H1 (cell line): Measurements from ENCODE around the gene DSCAM. TPM values are rescaled to one million over a fixed set of nuclear protein-coding genes. Genes with fewer than 3 reads are reported as not detected.
A peak's percentile ranks its signal among the peaks of the same experiment; 100 is the strongest.

Experiments
- CTCF ChIA-PET: fragments of 300-600 bp; sonication (Branson Sonifier 250); formaldehyde crosslinking; loops from one replicate; lab custom pipeline; 2021; ENCODE audit not compliant: partially characterized antibody; lab: Charles Lee
- POLR2A ChIA-PET: fragments of 300-600 bp; sonication (Branson Sonifier 250); formaldehyde crosslinking; loops from one replicate; lab custom pipeline; 2021; ENCODE audit warnings: inconsistent platforms; ENCODE audit not compliant: partially characterized antibody; lab: Charles Lee
- DNase-seq, 2 experiments: peaks; one replicate each; pipeline versions ENCODE4 v3.0.0 to v3.0.0-alpha.2; 2010 to 2022; ENCODE audit warnings: low spot score in 2 of 2, low read depth in 1 of 2, mixed read lengths in 1 of 2
- FAIRE-seq: peaks from 2 replicates; lab custom pipeline; 2011; peaks lifted over from hg19 to GRCh38; lab: Jason Lieb, UNC
- H2AFZ ChIP-seq: 2 replicates; pipeline ENCODE4 v1.8.1; 2012; ENCODE audit warnings: low read length, inconsistent platforms
- H2AK5ac ChIP-seq: 2 replicates; pipeline ENCODE4 v1.6.1; 2013; ENCODE audit warnings: low read depth, low read length
- H2BK120ac ChIP-seq: replicated peaks from 2 replicates; pipeline ENCODE3; 2013; ENCODE audit warnings: low read depth, low read length, inconsistent platforms
- H2BK12ac ChIP-seq: 2 replicates; pipeline ENCODE4 v1.6.1; 2013; ENCODE audit warnings: low read depth, low read length
- H2BK15ac ChIP-seq: 2 replicates; pipeline ENCODE4 v1.6.1; 2013; ENCODE audit warnings: low read length
- H2BK20ac ChIP-seq: 2 replicates; pipeline ENCODE4 v1.6.1; 2013; ENCODE audit warnings: low read length
- H2BK5ac ChIP-seq: 2 replicates; pipeline ENCODE4 v1.6.1; 2013; ENCODE audit warnings: low read depth, low read length
- H3K14ac ChIP-seq: 2 replicates; pipeline ENCODE4 v1.6.1; 2013; ENCODE audit warnings: inconsistent platforms; ENCODE audit not compliant: insufficient read length
- H3K18ac ChIP-seq: 2 replicates; pipeline ENCODE4 v1.6.1; 2013; ENCODE audit warnings: low read length; ENCODE audit errors: extremely low read depth
- H3K23ac ChIP-seq: 2 replicates; pipeline ENCODE4 v1.6.1; 2013; ENCODE audit warnings: inconsistent platforms; ENCODE audit not compliant: insufficient read length
- H3K23me2 ChIP-seq: 2 replicates; pipeline ENCODE4 v1.6.1; 2013; ENCODE audit warnings: low read depth, low read length
- H3K27ac ChIP-seq: 2 replicates; pipeline ENCODE4 v1.6.1; 2011; ENCODE audit warnings: low read depth, low read length, inconsistent platforms
- H3K27me3 ChIP-seq, 4 experiments: replicated peaks in 1 of 4; 1 replicate in 1 of 4; 2 replicates in 3 of 4; pipeline versions ENCODE4 v1.6.1 to v1.8.1; 2011 to 2013; ENCODE audit warnings: low read length in 3 of 4, mild to moderate bottlenecking in 3 of 4, inconsistent platforms in 2 of 4, mixed read lengths in 2 of 4, moderate library complexity in 1 of 4; ENCODE audit not compliant: control insufficient read depth in 3 of 4, insufficient read depth in 3 of 4; ENCODE audit errors: extremely low read depth in 1 of 4
- H3K36me3 ChIP-seq, 4 experiments: 2 replicates each; pipeline versions ENCODE4 v1.6.1 to v1.8.1; 2011 to 2013; ENCODE audit warnings: mild to moderate bottlenecking in 4 of 4, low read length in 3 of 4, moderate library complexity in 2 of 4, control low read depth in 1 of 4, inconsistent platforms in 1 of 4; ENCODE audit not compliant: insufficient read depth in 4 of 4, control insufficient read depth in 2 of 4
- H3K4ac ChIP-seq: replicated peaks from 2 replicates; pipeline ENCODE3; 2013; ENCODE audit warnings: low read length, low read depth, mixed read lengths, inconsistent platforms; ENCODE audit not compliant: insufficient read length
- H3K4me1 ChIP-seq, 4 experiments: replicated peaks in 1 of 4; 1 replicate in 1 of 4; 2 replicates in 3 of 4; pipeline versions ENCODE4 v1.6.1 to v1.8.1; 2011 to 2013; ENCODE audit warnings: low read length in 3 of 4, inconsistent platforms in 2 of 4, mixed read lengths in 1 of 4; ENCODE audit not compliant: insufficient read depth in 4 of 4, control insufficient read depth in 3 of 4
- H3K4me2 ChIP-seq, 2 experiments: 2 replicates each; pipeline versions ENCODE4 v1.6.1 to v1.8.1; 2011 to 2013; ENCODE audit warnings: low read depth in 2 of 2, low read length in 2 of 2, control low read depth in 1 of 2, inconsistent platforms in 1 of 2, mild to moderate bottlenecking in 1 of 2; ENCODE audit not compliant: insufficient read depth in 1 of 2
- H3K4me3 ChIP-seq, 4 experiments: fragments of 200-600, 300-600 bp in 1 of 4; sonication (generic), shearing (Covaris generic), sonication (Bioruptor Twin) in 1 of 4; 2 replicates each; pipeline versions ENCODE4 v1.5.1 to v1.8.1; 2011 to 2016; ENCODE audit warnings: low read length in 4 of 4, low read depth in 3 of 4, control low read depth in 2 of 4, inconsistent platforms in 2 of 4, mild to moderate bottlenecking in 2 of 4, mixed read lengths in 1 of 4, moderate library complexity in 1 of 4; ENCODE audit not compliant: insufficient read depth in 2 of 4; ENCODE audit errors: extremely low read depth in 1 of 4
- H3K56ac ChIP-seq: replicated peaks from 2 replicates; pipeline ENCODE3; 2013; ENCODE audit warnings: low read depth, mild to moderate bottlenecking, mixed read lengths, low read length, inconsistent platforms; ENCODE audit not compliant: insufficient read length
- H3K79me1 ChIP-seq: 2 replicates; pipeline ENCODE4 v1.6.1; 2013; ENCODE audit warnings: low read depth, low read length, control low read depth
- H3K79me2 ChIP-seq, 2 experiments: 2 replicates each; pipeline versions ENCODE4 v1.6.1 to v1.8.1; 2012 to 2013; ENCODE audit warnings: low read length in 2 of 2, mild to moderate bottlenecking in 2 of 2, inconsistent platforms in 1 of 2; ENCODE audit not compliant: insufficient read depth in 2 of 2, control insufficient read depth in 1 of 2
- H3K9ac ChIP-seq, 4 experiments: replicated peaks in 1 of 4; 1 replicate in 1 of 4; 2 replicates in 3 of 4; pipeline versions ENCODE4 v1.6.1 to v1.8.1; 2011 to 2013; ENCODE audit warnings: low read depth in 3 of 4, low read length in 3 of 4, control low read depth in 2 of 4, mild to moderate bottlenecking in 2 of 4, moderate library complexity in 2 of 4, inconsistent platforms in 1 of 4; ENCODE audit errors: extremely low read depth in 1 of 4
- H3K9me3 ChIP-seq, 2 experiments: 2 replicates each; pipeline versions ENCODE4 v1.6.1 to v1.8.1; 2012 to 2013; ENCODE audit warnings: mild to moderate bottlenecking in 2 of 2, moderate library complexity in 2 of 2, control low read depth in 1 of 2, inconsistent platforms in 1 of 2, low read depth in 1 of 2, low read length in 1 of 2, mixed read lengths in 1 of 2; ENCODE audit not compliant: insufficient read depth in 2 of 2
- H4K20me1 ChIP-seq, 2 experiments: replicated peaks in 1 of 2; 2 replicates each; pipeline versions ENCODE3 to v1.8.1; 2011 to 2013; ENCODE audit warnings: inconsistent platforms in 2 of 2, low read length in 2 of 2, mild to moderate bottlenecking in 1 of 2; ENCODE audit not compliant: insufficient read depth in 2 of 2, control insufficient read depth in 1 of 2
- H4K5ac ChIP-seq: 2 replicates; pipeline ENCODE4 v1.6.1; 2013; ENCODE audit warnings: low read length, low read depth, mixed read lengths, inconsistent platforms; ENCODE audit not compliant: insufficient read length
- H4K8ac ChIP-seq: 2 replicates; pipeline ENCODE4 v1.8.0; 2013; ENCODE audit warnings: mild to moderate bottlenecking, moderate library complexity, low read length, inconsistent platforms; ENCODE audit not compliant: insufficient read depth; ENCODE audit errors: extremely low read depth
- H4K91ac ChIP-seq: replicated peaks from 2 replicates; pipeline ENCODE3; 2013; ENCODE audit warnings: low read length, mixed read lengths, inconsistent platforms; ENCODE audit not compliant: insufficient read length
- ASH2L ChIP-seq: fragments of 200-600, 300-600 bp; sonication (generic); IDR thresholded peaks from one replicate; pipeline ENCODE4 v1.7.1; 2017; ENCODE audit warnings: low read length
- CREB1 ChIP-seq: IDR thresholded peaks from 2 replicates; pipeline ENCODE4 v1.6.1; 2012; ENCODE audit warnings: inconsistent platforms
- EZH2 ChIP-seq: fragments of 200-600 bp; sonication (generic); IDR thresholded peaks from 2 replicates; pipeline ENCODE4 v1.7.1; 2012; ENCODE audit warnings: low read depth, mild to moderate bottlenecking, moderate library complexity, low read length, inconsistent platforms; ENCODE audit not compliant: severe bottlenecking
- FOSL1 ChIP-seq: IDR thresholded peaks from 2 replicates; pipeline ENCODE4 v1.6.1; 2011; ENCODE audit warnings: mild to moderate bottlenecking, low read depth, low read length, moderate library complexity; ENCODE audit not compliant: insufficient read depth
- JUN ChIP-seq: IDR thresholded peaks from 2 replicates; pipeline ENCODE4 v1.6.1; 2011; ENCODE audit warnings: low read depth, mild to moderate bottlenecking, improper control_type of control experiment, low read length
- RBBP5 ChIP-seq: IDR thresholded peaks from 2 replicates; pipeline ENCODE4 v1.7.1; 2012; ENCODE audit warnings: low read depth, mild to moderate bottlenecking, inconsistent platforms, low read length, moderate library complexity, borderline replicate concordance
- RXRA ChIP-seq: IDR thresholded peaks from 2 replicates; pipeline ENCODE4 v1.6.1; 2011; ENCODE audit warnings: low read depth, mild to moderate bottlenecking, low read length, moderate library complexity; ENCODE audit not compliant: insufficient read depth
- SIN3A ChIP-seq, 2 experiments: IDR thresholded peaks in 1 of 2; conservative IDR thresholded peaks in 1 of 2; 2 replicates each; pipeline ENCODE4 v1.6.1; 2011 to 2012; ENCODE audit warnings: low read length in 2 of 2, improper control_type of control experiment in 1 of 2, low read depth in 1 of 2, mild to moderate bottlenecking in 1 of 2
- SRF ChIP-seq: IDR thresholded peaks from 2 replicates; pipeline ENCODE4 v1.6.1; 2011; ENCODE audit warnings: mild to moderate bottlenecking, low read depth, low read length, moderate library complexity
- SUZ12 ChIP-seq: fragments of 200-600 bp; sonication (generic); IDR thresholded peaks from 2 replicates; pipeline ENCODE4 v1.6.1; 2012; ENCODE audit warnings: mild to moderate bottlenecking, inconsistent platforms, low read length, moderate library complexity, mixed read lengths
- TEAD4 ChIP-seq: IDR thresholded peaks from 2 replicates; pipeline ENCODE4 v1.6.1; 2012; ENCODE audit warnings: low read depth, low read length, inconsistent platforms, mixed read lengths
- YY1 ChIP-seq: IDR thresholded peaks from 2 replicates; pipeline ENCODE4 v1.6.1; 2011; ENCODE audit warnings: low read depth, mild to moderate bottlenecking, low read length
- WGBS, 2 experiments: shearing (Covaris generic) in 1 of 2; methylation state at CpG; one replicate each; pipeline versions ENCODE4 v1.1.6 to v1.1.7; 2013 to 2015; ENCODE audit warnings: low lambda C conversion rate in 2 of 2, mixed read lengths in 2 of 2, inconsistent platforms in 1 of 2, low coverage in 1 of 2, missing lambda C conversion rate in 1 of 2; ENCODE audit not compliant: insufficient replicate concordance in 2 of 2, insufficient coverage in 1 of 2, insufficient read length in 1 of 2; ENCODE audit errors: extremely low coverage in 1 of 2, missing lambda C conversion rate in 1 of 2; 5-methylcytosine and 5-hydroxymethylcytosine counted together
- polyA plus RNA-seq, 7 experiments: library from polyadenylated mRNA; depleted of rRNA in 3 of 7; stranded (reverse) in 5 of 7; unstranded in 2 of 7; fragments of >200 nt in 5 of 7; fragments of 200-250 nt in 2 of 7; gene quantifications; 1 replicate in 5 of 7; 2 replicates in 1 of 7; 4 replicates in 1 of 7; pipeline versions ENCODE4 v1.2.1 to v1.2.3, GENCODE V29; 2011 to 2013; ENCODE audit warnings: missing spikeins in 2 of 7, mixed read lengths in 2 of 7
- total RNA-seq: library from RNA; stranded (reverse); fragmentation: NEBNext Ultra II Directional; extraction: Animal tissue kit (Norgen Biotek cat#: 25700); gene quantifications from 2 replicates; pipeline ENCODE4 v1.2.1, GENCODE V29; 2021

Gene DSCAM
- total and polyA plus RNA-seq, 2 of the 8 experiments (the other 6 are each of a cell fraction or from before 2014, with no cell fraction given), result 0.02 to 0.15 TPM

DNA sequence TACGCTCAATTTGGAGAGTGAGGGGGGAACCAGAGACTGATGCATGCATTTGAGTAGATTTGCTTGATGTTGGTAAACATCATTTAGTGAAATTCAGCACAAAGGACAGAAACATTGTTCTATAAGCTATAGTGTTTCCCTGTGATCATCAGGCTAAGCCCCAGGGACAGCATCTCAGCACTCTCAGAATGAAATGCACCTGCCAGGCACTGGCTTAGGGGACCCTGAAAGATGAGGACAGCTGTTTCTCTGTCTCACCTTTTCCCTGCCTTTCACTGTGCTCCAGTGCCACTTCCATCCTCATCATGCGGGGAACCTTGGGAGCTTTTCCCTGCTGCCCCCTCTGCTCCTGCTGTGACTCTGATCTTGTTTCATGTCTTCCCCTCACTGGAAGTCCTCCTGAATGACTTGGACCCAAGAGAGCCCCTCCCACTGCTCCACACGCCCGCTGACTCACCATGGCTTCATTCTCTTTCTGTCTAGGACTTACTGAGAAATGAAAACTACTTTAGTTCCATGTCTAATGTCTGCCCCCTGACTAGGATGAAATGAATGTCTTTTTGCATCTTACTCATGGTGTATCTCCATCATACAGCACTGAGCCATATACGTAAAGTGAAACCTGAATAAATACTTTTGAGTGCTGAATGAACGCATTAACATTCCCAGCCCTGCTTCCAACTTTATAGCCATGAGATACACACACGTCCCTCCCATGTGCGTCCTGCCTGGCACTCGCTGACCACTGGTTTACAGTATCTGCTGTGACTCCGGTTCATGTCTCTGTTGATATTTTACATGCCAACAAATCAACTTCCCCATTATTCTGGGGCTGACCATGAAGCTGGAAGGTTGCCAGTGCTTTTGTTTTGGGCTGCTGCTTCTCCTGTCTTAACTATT is 797.7 kb downstream of the DSCAM start:
- Histone ChIP-seq H4K5ac (no peak overlapping the region), H3K18ac (no peak overlapping the region), H3K79me2 (no peaks in the 10 kb centered on the region), H3K27me3 (no peaks in the 10 kb centered on the region), H3K4me1 (peaks cover 0 to 3% (median 1%) of the 10 kb centered on the region in 4 experiments; a peak in 4 of 7 replicates), H4K91ac (no peak overlapping the region), H3K4me2 (no peak overlapping the region), H4K8ac (no peak overlapping the region; the same call in 1 of the 2 replicates), H3K9ac (no peak overlapping the region), H3K56ac (no peak overlapping the region), H2BK20ac (no peak overlapping the region; the same call in 1 of the 2 replicates), H2BK5ac (peak overlapping the region; percentile 54; the same call in 1 of the 2 replicates), H3K4me3 (no peak overlapping the region), H2BK12ac (no peak overlapping the region; the same call in 1 of the 2 replicates), H3K23ac (no peak overlapping the region), H3K23me2 (no peaks in the 10 kb centered on the region), H3K4ac (no peak overlapping the region), H2BK15ac (no peak overlapping the region; the same call in 1 of the 2 replicates), H2AK5ac (no peak overlapping the region), H2AFZ (no peak overlapping the region), H3K36me3 (no peaks in the 10 kb centered on the region), H3K27ac (no peak overlapping the region), H3K14ac (no peak overlapping the region), H2BK120ac (no peak overlapping the region), H3K79me1 (no peaks in the 10 kb centered on the region), H3K9me3 (no peaks in the 10 kb centered on the region), H4K20me1 (no peaks in the 10 kb centered on the region)
- FAIRE-seq, result no peak
- POLR2A ChIA-PET, result interaction anchor here (0.7 kb wide), 1 partner anchor 9 kb away, joined by 9 read pairs; no protein-coding TSS in a partner anchor
- DNase-seq, result no peak
- 90% methylated on average over 10 of the region's 10 CpGs; no CpG with 5 or more reads in 1 of the 2 experiments for WGBS, 2 experiments
- CTCF ChIA-PET, result interaction anchor here (0.5 to 2.3 kb wide), 5 partner anchors 9 to 1084 kb away, joined by 3 to 9 read pairs (median 5); no protein-coding TSS in a partner anchor
- TF ChIP-seq CREB1, result no peak
- TF ChIP-seq SIN3A (conservative IDR thresholded peaks at IDR 0.05 in 1 of 2, IDR thresholded peaks at IDR 0.05 in 1 of 2; ENCODE audit: low read depth in 1 of 2, low read length in 2 of 2), result no peak
- TF ChIP-seq RBBP5, result no peak
- no peak for TF ChIP-seq EZH2
- no peak for TF ChIP-seq RXRA
- TF ChIP-seq SUZ12, result no peak
- TF ChIP-seq TEAD4, result no peak
- no peak for TF ChIP-seq JUN
- TF ChIP-seq YY1, result no peak
- no peak for TF ChIP-seq ASH2L
- TF ChIP-seq SRF, result no peak
- no peak for TF ChIP-seq FOSL1
